Adrenal gland (tissue), 12 donors: Measurements from ENCODE around the gene FASN. TPM values are rescaled to one million over a fixed set of nuclear protein-coding genes. Genes with fewer than 3 reads are reported as not detected.
A peak's percentile ranks its signal among the peaks of the same experiment; 100 is the strongest.

ENCODE experiments used
- DNase-seq, 7 donors: peaks; one replicate each; pipeline ENCODE4 v3.0.0-alpha.2; 2019 to 2020
- H3K27ac ChIP-seq, 5 donors: fragments of 200-600 bp; sonication (generic) in 4 of 5; 1 replicate in 3 of 5; 2 replicates in 2 of 5; pipeline versions ENCODE4 v1.5.1 to v1.8.0; 2016 to 2020; ENCODE audit warnings: mild to moderate bottlenecking in 1 of 5
- H3K27me3 ChIP-seq: fragments of 200-600 bp; 2 replicates; pipeline ENCODE4 v1.8.0; 2021
- H3K36me3 ChIP-seq, 2 donors: fragments of 200-600 bp; replicated peaks in 1 of 2; 1 replicate in 1 of 2; 2 replicates in 1 of 2; pipeline versions ENCODE4 v1.5.1 to v1.8.0; 2018 to 2022
- H3K4me1 ChIP-seq, 2 donors: fragments of 200-600 bp; replicated peaks in 1 of 2; 1 replicate in 1 of 2; 2 replicates in 1 of 2; pipeline versions ENCODE4 v1.5.1 to v1.8.0; 2018 to 2021
- H3K4me3 ChIP-seq, 4 donors: fragments of 200-600 bp; sonication (generic) in 3 of 4; one replicate each; pipeline ENCODE4 v1.5.1; 2016 to 2018
- H3K9me3 ChIP-seq, 3 donors: fragments of 200-600 bp; sonication (generic) in 1 of 3; replicated peaks in 1 of 3; 1 replicate in 2 of 3; 2 replicates in 1 of 3; pipeline versions ENCODE4 v1.5.1 to v1.8.0; 2016 to 2021
- CTCF ChIP-seq, 6 experiments: fragments of 450-650 bp in 4 of 6; fragments of 200-600 bp in 2 of 6; sonication (generic) in 1 of 6; IDR thresholded peaks; 1 replicate in 5 of 6; 2 replicates in 1 of 6; pipeline versions ENCODE4 v1.5.1 to v1.8.0; 2016 to 2021; ENCODE audit warnings: antibody characterized with exemption in 6 of 6, mild to moderate bottlenecking in 2 of 6, moderate library complexity in 1 of 6
- POLR2A ChIP-seq, 2 donors: fragments of 450-650 bp; IDR thresholded peaks; one replicate each; pipeline ENCODE4 v1.6.1; 2017; ENCODE audit warnings: antibody characterized with exemption in 2 of 2, mild to moderate bottlenecking in 2 of 2, moderate library complexity in 1 of 2
- WGBS, 4 donors: extraction: QIAGEN DNeasy Blood & Tissue Kit in 2 of 4; methylation state at CpG; one replicate each; pipeline versions ENCODE4 v1.1.5 to v1.1.7; 2013 to 2017; 5-methylcytosine and 5-hydroxymethylcytosine counted together
- intact Hi-C, 2 donors: fragments of 100-400 bp; cut with DNase I; formaldehyde crosslinking; loops; one replicate each; pipeline versions ENCODE4 v1.14.1 to v1.15.0; 2022 to 2023
- polyA plus RNA-seq, 3 donors: library from polyadenylated mRNA; stranded (reverse); fragments of 200-250 nt in 2 of 3; fragments of 350-450 nt in 1 of 3; fragmentation: Illumina TruSeq in 1 of 3; extraction: RNeasy Lipid Tissue Mini Kit (QIAGEN cat#74804) in 1 of 3; gene quantifications; one replicate each; pipeline ENCODE4 v1.2.3, GENCODE V29; 2013 to 2014
- total RNA-seq, 9 donors: library from RNA; depleted of rRNA in 4 of 9; stranded (reverse); fragments of >200 nt in 4 of 9; fragments of 120-200 nt in 1 of 9; fragmentation: NEBNext Ultra II Directional in 1 of 9; extraction: Animal tissue kit (Norgen Biotek cat#: 25700) in 1 of 9; gene quantifications; one replicate each; pipeline versions ENCODE4 v1.1.0 to v1.2.4, GENCODE V29; 2013 to 2023
- donor health status: healthy with polysubstance abuse.
- donor health status: Bipolar disorder and iron deficiency.
- donor health status: DM: yes; HTN: yes; CAD: no.
- donor health status: DM: no; HTN: no; CAD: no.
- donor health status: DM: no; HTN: no; CAD: no.
- donor health status: DM: yes; HTN: yes; CAD: no.

FASN gene
- total and polyA plus RNA-seq, 12 donors: 18.9 to 276 (median 79.7) TPM

GRCh38 chr17:82097184-82097918, 685 bp downstream of the FASN start:
- no peaks in the 10 kb centered on the region for H3K9me3 ChIP-seq
- H3K4me3 ChIP-seq: peak overlapping the region; percentile 40 to 86 (median 66)
- WGBS, 4 donors: 0 to 5% (median 2%) methylated on average over 31 to 75 of the region's 77 CpGs
- H3K36me3 ChIP-seq: peaks cover 0 to 34% of the 10 kb centered on the region in 2 donors
- TF ChIP-seq POLR2A (IDR thresholded peaks at IDR 0.05) (peak; percentile 46 to 56), CTCF (IDR thresholded peaks at IDR 0.05) (no peak)
- intact Hi-C loops: loop anchor here in 1 of 2 donors (5.0 kb wide), 1 partner anchor 55 kb away; no protein-coding TSS in a partner anchor
- H3K27ac ChIP-seq: peak overlapping the region; percentile 79 to 100 (median 91)
- no peaks in the 10 kb centered on the region for H3K27me3 ChIP-seq
- peak in 5 of 7 donors; percentile 42 to 78 (median 69) for DNase-seq
- peaks cover 21 to 34% of the 10 kb centered on the region in 2 donors for H3K4me1 ChIP-seq

GRCh38 chr17:82096709-82097183, 1.3 kb downstream of the FASN start:
- Histone ChIP-seq H3K27ac (peak overlapping the region in 2 of 5 donors; percentile 91 to 100), H3K9me3 (no peaks in the 10 kb centered on the region), H3K4me3 (peak overlapping the region in 3 of 4 donors; percentile 53 to 86 (median 78)), H3K4me1 (peaks cover 21 to 32% of the 10 kb centered on the region in 2 donors), H3K36me3 (peaks cover 0 to 40% of the 10 kb centered on the region in 2 donors), H3K27me3 (no peaks in the 10 kb centered on the region)
- intact Hi-C loops: loop anchor here in 1 of 2 donors (5.0 kb wide), 1 partner anchor 56 kb away; no protein-coding TSS in a partner anchor
- peak in 1 of 7 donors; percentile 23 for DNase-seq
- 54 to 78% (median 73%) methylated on average over 4 to 8 of the region's 8 CpGs for WGBS, 4 donors
- TF ChIP-seq POLR2A (IDR thresholded peaks at IDR 0.05): no peak
- no peak for TF ChIP-seq CTCF (IDR thresholded peaks at IDR 0.05)

- peak overlapping the region in 1 of 4 donors; percentile 86 for H3K4me3 ChIP-seq
- H3K27me3 ChIP-seq: no peaks in the 10 kb centered on the region
- H3K27ac ChIP-seq: no peak overlapping the region
- TF ChIP-seq POLR2A (IDR thresholded peaks at IDR 0.05): no peak
- TF ChIP-seq CTCF (IDR thresholded peaks at IDR 0.05): no peak
- H3K4me1 ChIP-seq: peaks cover 21 to 28% of the 10 kb centered on the region in 2 donors
- 89 to 97% (median 93%) methylated on average over 6 to 35 of the region's 35 CpGs for WGBS, 4 donors
- H3K9me3 ChIP-seq: no peaks in the 10 kb centered on the region
- peak in 4 of 7 donors; percentile 10 to 59 (median 30) for DNase-seq
- intact Hi-C loops: loop anchor here in 1 of 2 donors (5.0 kb wide), 1 partner anchor 56 kb away; no protein-coding TSS in a partner anchor
- peaks cover 0 to 47% of the 10 kb centered on the region in 2 donors for H3K36me3 ChIP-seq
Observed at GRCh38 chr17:82095777-82096708, 2.0 kb downstream of the FASN start.
